ENCODE measurements around the gene STRIT1.

The STRIT1 gene

DNA sequence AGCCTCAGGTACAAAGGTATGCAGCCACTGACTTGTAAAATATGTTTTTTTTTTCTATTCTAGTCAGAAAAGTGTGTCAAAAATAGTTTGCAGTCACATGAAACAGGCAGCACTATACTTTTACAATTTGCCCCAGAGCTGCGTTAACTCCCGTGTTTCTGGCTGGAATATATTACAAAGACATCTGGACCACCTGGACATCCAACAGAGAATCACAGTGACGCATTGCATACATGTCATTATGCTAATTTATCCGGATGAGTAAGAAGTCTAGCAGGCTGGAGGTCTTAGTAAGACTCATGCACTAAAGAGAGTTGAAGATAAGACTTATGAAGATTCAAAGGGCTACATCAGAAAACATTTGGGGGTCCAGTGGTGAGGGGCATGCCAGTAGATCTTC lies 39.2 kb upstream of the STRIT1 start:
- DNase-seq (ENCODE audit: low read depth), result no peak
- TF ChIP-seq, protein P1, sequence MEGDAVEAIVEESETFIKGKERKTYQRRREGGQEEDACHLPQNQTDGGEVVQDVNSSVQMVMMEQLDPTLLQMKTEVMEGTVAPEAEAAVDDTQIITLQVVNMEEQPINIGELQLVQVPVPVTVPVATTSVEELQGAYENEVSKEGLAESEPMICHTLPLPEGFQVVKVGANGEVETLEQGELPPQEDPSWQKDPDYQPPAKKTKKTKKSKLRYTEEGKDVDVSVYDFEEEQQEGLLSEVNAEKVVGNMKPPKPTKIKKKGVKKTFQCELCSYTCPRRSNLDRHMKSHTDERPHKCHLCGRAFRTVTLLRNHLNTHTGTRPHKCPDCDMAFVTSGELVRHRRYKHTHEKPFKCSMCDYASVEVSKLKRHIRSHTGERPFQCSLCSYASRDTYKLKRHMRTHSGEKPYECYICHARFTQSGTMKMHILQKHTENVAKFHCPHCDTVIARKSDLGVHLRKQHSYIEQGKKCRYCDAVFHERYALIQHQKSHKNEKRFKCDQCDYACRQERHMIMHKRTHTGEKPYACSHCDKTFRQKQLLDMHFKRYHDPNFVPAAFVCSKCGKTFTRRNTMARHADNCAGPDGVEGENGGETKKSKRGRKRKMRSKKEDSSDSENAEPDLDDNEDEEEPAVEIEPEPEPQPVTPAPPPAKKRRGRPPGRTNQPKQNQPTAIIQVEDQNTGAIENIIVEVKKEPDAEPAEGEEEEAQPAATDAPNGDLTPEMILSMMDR (IDR thresholded peaks at IDR 0.05; ENCODE audit: insufficient read depth, low read depth, low read length, missing control alignments), result no peak
- H3K4me3 ChIP-seq (ENCODE audit: low read depth, low read length), result no peak overlapping the region

DNA sequence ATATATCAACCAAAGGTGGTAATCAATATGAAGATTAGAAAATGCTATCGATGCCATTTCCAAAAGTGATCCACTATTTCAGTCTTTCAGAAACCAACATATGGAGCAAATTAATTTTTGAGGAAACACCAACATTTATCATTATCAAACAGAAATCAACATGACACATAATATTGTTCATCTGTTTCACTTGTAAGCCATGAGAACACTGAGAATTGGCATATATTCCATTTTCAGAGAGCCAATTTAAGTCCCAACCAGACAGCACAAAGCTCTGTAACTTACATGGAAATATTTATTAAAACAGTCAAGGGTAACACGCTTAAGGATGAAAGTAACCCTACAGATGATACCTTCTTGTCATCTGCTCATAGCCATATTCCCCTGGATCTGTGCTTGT lies 37.6 kb upstream of the STRIT1 start:
- TF ChIP-seq, protein P1 (IDR thresholded peaks at IDR 0.05; ENCODE audit: insufficient read depth, low read depth, low read length, missing control alignments), result no peak
- no peak for DNase-seq (ENCODE audit: low read depth)
- H3K4me3 ChIP-seq (ENCODE audit: low read depth, low read length), result no peak overlapping the region

- H3K4me3 ChIP-seq (ENCODE audit: low read depth, low read length), result no peak overlapping the region
- no peak for DNase-seq (ENCODE audit: low read depth)
These were observed 36.9 kb upstream of the STRIT1 start for GRCh38 chr3:155330370-155330769.

GRCh38 chr3:155329513-155330048 lies 36.1 kb upstream of the STRIT1 start:
- H3K4me3 ChIP-seq (ENCODE audit: low read depth, low read length), result no peak overlapping the region
- DNase-seq (ENCODE audit: low read depth), result no peak
- TF ChIP-seq, protein P1 (IDR thresholded peaks at IDR 0.05; ENCODE audit: insufficient read depth, low read depth, low read length, missing control alignments), result no peak

More at GRCh38 chr3:155330370-155330769, 36.9 kb upstream of the STRIT1 start:
- TF ChIP-seq, protein P1 (IDR thresholded peaks at IDR 0.05; ENCODE audit: insufficient read depth, low read depth, low read length, missing control alignments), result no peak

- DNase-seq (ENCODE audit: low read depth), result no peak
- H3K4me3 ChIP-seq (ENCODE audit: low read depth, low read length), result no peak overlapping the region
- TF ChIP-seq, protein P1 (IDR thresholded peaks at IDR 0.05; ENCODE audit: insufficient read depth, low read depth, low read length, missing control alignments), result no peak
These were observed 34.4 kb upstream of the STRIT1 start for GRCh38 chr3:155327871-155328270.

DNA sequence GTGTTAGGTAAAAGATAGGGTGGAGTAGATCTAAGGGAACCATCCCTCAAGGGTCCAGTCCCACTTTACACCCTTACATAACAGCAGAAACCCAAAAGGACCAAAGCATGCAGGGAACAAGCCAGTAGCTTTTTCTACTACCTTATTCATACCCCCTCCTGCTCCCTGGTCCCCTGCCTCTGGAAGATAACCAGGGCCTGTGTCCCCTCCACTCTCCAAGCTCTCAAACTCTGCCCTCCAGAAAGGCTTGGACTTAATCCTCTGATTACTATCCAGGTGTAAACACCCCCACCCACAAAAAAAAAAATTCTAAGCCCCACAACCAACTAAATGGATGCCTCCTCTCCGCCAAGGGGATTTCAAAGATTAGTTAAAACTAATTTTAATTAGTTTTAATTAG lies 33.9 kb upstream of the STRIT1 start:
- DNase-seq (ENCODE audit: low read depth), result no peak
- H3K4me3 ChIP-seq (ENCODE audit: low read depth, low read length), result no peak overlapping the region
- TF ChIP-seq, protein P1 (IDR thresholded peaks at IDR 0.05; ENCODE audit: insufficient read depth, low read depth, low read length, missing control alignments), result no peak

DNA sequence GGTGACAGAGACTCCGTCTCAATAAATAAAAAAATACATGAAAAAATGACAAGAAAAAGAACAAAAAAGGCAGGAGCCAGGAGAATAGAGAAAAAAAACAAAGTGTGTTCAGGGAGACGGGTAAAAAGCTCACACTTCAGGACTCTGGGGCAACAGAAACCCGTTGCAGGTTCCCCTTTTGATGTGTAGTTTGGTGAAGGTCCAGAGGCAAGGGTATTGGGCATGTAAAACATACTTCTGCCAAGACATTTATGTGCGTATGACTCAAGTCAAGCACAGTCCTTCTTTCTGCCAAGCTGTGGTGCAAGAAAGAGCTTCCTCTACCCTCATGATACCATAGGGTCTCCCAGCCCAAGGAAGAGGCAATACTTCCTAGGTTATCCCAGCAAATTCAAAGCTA lies 33.4 kb upstream of the STRIT1 start:
- no peak for DNase-seq (ENCODE audit: low read depth)
- TF ChIP-seq, protein P1 (IDR thresholded peaks at IDR 0.05; ENCODE audit: insufficient read depth, low read depth, low read length, missing control alignments), result no peak
- H3K4me3 ChIP-seq (ENCODE audit: low read depth, low read length), result no peak overlapping the region

Measured in GM12865 (cell line).